Activated naive CD8-positive, alpha-beta T cell treated with anti-CD3 and anti-CD28 coated beads, Interleukin-2, amount 10 ng/mL, durations not matched to agents 7 days and 5 days (primary cell): ENCODE results near the gene SARM1. TPM values are rescaled to one million over a fixed set of nuclear protein-coding genes. Genes with fewer than 3 reads are reported as not detected.
A peak's percentile ranks its signal among the peaks of the same experiment; 100 is the strongest.

Source experiments
- ATAC-seq: fragments of 150-1000 bp; cut with Tn5 transposase; one replicate; pipeline ENCODE4 v1.10.0; 2021; ENCODE audit warnings: low read depth, moderate library complexity
- POLR2A ChIA-PET: fragments of 350-600 bp; sonication (Branson Sonifier 250); formaldehyde crosslinking; loops from one replicate; lab custom pipeline; 2021; ENCODE audit warnings: antibody characterized with exemption; lab: Charles Lee
- DNase-seq: peaks from one replicate; pipeline ENCODE4 v3.0.0; 2021
- H3K27ac Mint-ChIP-seq: one replicate; pipeline ENCODE4 v1.8.0; 2022; ENCODE audit warnings: mild to moderate bottlenecking, mixed read lengths
- H3K27me3 Mint-ChIP-seq: one replicate; pipeline ENCODE4 v1.8.0; 2022; ENCODE audit warnings: mild to moderate bottlenecking, moderate library complexity, mixed read lengths
- H3K36me3 Mint-ChIP-seq: one replicate; pipeline ENCODE4 v1.8.0; 2021; ENCODE audit warnings: mild to moderate bottlenecking, mixed read lengths
- H3K4me1 Mint-ChIP-seq: one replicate; pipeline ENCODE4 v1.8.0; 2021; ENCODE audit warnings: mixed read lengths
- H3K4me3 Mint-ChIP-seq: one replicate; pipeline ENCODE4 v1.8.0; 2022; ENCODE audit warnings: mild to moderate bottlenecking, moderate library complexity, mixed read lengths
- H3K9me3 Mint-ChIP-seq: one replicate; pipeline ENCODE4 v1.8.0; 2021; ENCODE audit warnings: mixed read lengths
- total RNA-seq, 2 experiments: library from RNA; stranded (reverse); gene quantifications; one replicate each; pipeline ENCODE4 v1.2.3, GENCODE V29; 2021

The SARM1 gene
- total RNA-seq, 2 experiments from 2014 or later: 25.6 to 25.8 TPM

DNA sequence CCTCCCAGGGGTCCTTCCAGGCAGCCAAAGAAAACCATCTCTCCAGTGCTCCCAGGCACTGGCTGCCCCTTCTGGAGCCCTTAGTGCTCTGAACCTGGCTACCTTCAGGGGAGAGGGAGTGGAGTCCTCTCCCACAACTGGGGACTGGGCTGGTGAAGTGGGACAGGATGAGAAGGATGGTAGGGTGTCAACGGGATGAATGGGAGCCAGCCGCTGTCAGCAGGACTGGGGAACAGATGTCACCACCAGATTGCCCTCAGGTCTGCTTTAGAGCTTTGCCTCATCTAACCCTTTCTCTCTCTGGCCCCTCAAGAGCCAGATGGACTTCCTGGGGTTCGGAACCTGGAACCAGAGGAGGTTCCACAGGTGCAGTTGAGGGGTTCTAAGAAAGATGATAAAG is 6.0 kb upstream of the SARM1 start:
- ATAC-seq: no peak
- no peak overlapping the region for H3K4me3 Mint-ChIP-seq

DNA sequence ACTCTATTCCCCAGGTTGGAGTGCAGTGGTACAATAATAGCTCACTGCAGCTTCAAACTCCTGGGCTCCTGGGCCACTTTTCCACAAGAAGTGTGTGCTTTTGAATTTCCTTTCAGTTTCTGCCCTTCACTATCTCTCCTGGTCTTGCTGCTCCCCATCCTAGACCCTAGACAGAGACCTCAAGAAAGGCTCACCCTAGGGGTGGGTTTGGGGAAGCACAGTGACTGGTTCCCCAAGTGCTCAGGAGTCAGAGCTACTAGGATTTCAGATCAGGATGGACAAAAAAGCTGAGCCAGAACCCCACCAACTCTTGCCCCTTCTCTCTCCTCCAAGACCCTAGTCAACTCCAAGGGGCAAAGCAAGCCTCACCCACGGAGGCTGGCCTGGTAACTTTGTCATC is 4.9 kb upstream of the SARM1 start:
- ATAC-seq (no peak), DNase-seq (no peak)
- Mint-ChIP-seq H3K4me1 (peaks cover 3% of the 10 kb centered on the region), H3K27me3 (no peaks in the 10 kb centered on the region), H3K4me3 (no peak overlapping the region), H3K9me3 (no peaks in the 10 kb centered on the region), H3K27ac (no peak overlapping the region), H3K36me3 (no peaks in the 10 kb centered on the region)
- POLR2A ChIA-PET: interaction anchor here (0.9 to 2.5 kb wide), 2 partner anchors 9 to 31 kb away, joined by 4 to 9 read pairs; partner anchors contain the start of genes POLDIP2 and TNFAIP1

More for the DNA sequence above, 6.0 kb upstream of the SARM1 start:
- no peak for DNase-seq
- Mint-ChIP-seq H3K9me3 (no peaks in the 10 kb centered on the region), H3K27me3 (no peaks in the 10 kb centered on the region), H3K36me3 (no peaks in the 10 kb centered on the region), H3K27ac (no peak overlapping the region), H3K4me1 (no peaks in the 10 kb centered on the region)
- POLR2A ChIA-PET: interaction anchor here (0.6 to 2.5 kb wide), 2 partner anchors 8 to 73 kb away, joined by 3 to 9 read pairs; partner anchors contain the start of gene POLDIP2

DNA sequence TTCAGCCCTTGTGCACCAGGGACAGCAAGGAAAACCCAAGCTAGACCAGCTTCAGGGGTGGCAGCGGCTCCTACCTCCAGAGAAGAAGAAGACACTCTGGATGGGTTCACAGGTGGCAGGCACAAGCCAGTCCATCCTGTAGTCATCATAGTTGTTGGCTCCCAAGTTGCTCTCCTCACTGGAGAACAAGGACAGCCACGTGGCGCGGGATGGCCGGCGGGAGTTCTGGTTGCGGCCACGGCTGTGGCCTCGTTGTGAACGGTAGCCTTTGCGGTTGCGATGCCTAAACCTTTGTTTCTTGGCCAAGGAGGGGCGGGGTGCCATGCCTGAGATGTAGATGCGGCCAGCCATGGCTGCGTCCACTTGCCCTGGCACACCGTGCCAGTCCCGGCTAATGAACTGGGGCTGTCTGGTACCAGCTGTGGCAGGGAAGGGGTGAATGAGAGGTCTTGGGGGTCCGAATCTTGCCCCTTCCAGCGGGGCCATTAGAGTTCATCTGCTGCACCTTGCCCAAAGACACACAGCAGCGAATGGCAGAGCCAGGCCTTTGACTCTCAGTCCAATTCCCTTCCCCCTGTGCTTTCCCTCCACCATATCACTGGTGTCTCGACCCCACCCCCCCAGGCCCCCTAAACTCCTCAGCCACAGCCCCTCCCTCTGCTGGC is 3.7 kb upstream of the SARM1 start:
- no peaks in the 10 kb centered on the region for H3K9me3 Mint-ChIP-seq
- H3K27ac Mint-ChIP-seq: no peak overlapping the region
- H3K27me3 Mint-ChIP-seq: no peaks in the 10 kb centered on the region
- no peak for DNase-seq
- POLR2A ChIA-PET: interaction anchor here (1.2 to 2.5 kb wide), 2 partner anchors 10 kb away, joined by 3 to 9 read pairs; partner anchors contain the start of gene POLDIP2
- H3K36me3 Mint-ChIP-seq: no peaks in the 10 kb centered on the region
- no peak for ATAC-seq
- peaks cover 8% of the 10 kb centered on the region for H3K4me1 Mint-ChIP-seq
- no peak overlapping the region for H3K4me3 Mint-ChIP-seq

DNA sequence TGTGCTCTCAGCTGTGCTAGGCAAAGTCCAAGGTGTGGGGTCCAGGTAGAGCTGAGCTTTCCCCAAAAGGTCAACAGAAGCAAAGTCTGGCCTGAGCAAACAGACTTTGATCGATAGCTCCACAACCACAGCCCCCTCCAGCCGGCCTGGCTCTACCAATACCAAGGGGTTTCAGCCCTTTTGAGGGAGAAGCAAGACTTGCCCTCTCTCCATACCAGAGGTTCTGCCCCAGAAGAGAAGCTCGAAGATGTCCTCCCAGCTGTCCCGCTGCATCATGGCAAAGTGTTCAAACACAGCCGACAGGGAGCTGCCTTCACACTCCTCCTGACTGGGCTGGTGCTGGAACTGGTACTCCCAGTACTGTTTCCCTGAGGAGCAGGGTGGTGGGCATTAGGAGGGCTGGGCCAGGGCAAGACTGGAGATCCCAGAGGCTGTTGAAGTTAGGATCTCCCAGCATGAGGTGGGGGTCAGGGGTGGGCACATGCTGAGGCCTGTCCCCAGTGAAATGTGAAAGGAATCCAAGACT is 3.1 kb upstream of the SARM1 start:
- Mint-ChIP-seq H3K27ac (no peak overlapping the region), H3K4me3 (no peak overlapping the region), H3K9me3 (no peaks in the 10 kb centered on the region), H3K27me3 (no peaks in the 10 kb centered on the region), H3K36me3 (no peaks in the 10 kb centered on the region), H3K4me1 (peaks cover 14% of the 10 kb centered on the region)
- POLR2A ChIA-PET: interaction anchor here (1.2 to 1.5 kb wide), 3 partner anchors 11 to 33 kb away, joined by 3 to 5 read pairs (median 4); partner anchors contain the start of genes IFT20 and TNFAIP1
- ATAC-seq (no peak), DNase-seq (no peak)

DNA sequence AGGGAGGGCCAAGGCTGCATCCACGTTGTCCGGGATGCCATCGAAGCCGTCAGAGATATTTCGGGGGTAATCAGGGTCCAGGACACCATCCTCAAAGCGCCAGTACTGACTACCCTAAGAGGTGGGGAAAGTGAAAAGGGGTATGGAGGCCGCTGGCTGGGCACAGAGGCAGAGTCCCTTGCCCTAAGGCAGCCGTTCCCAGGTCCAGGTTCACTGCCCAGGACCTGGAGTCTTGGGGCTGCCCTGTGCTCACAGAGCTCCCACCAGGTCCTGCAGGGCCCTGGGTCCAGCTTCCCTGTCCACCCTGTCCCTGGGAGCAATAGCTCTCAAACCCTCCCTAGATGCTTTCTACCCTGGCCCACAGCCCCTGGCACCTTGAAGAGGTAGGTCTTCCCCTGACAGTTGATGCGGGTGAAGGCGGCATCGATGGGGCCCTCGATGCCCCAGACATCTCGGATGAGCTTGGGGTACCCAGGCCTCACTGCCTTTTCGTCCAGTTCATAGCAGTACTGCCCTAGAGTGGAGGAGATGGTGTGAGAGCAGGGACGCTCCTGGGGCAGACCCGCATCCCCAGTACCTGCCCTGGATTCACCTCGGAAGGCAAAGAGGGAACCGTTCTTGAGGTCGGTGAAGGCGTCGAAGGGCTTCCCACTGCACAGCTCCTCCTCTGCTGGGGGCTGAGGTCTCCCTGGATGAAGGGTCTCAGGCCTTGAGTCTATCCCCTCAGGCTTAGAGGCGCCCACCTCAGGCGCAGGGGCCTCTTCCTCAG is 2.4 kb upstream of the SARM1 start:
- Mint-ChIP-seq H3K27me3 (no peaks in the 10 kb centered on the region), H3K27ac (no peak overlapping the region), H3K4me1 (peaks cover 18% of the 10 kb centered on the region), H3K36me3 (no peaks in the 10 kb centered on the region), H3K4me3 (no peak overlapping the region), H3K9me3 (no peaks in the 10 kb centered on the region)
- no peak for DNase-seq
- no peak for ATAC-seq
- POLR2A ChIA-PET: interaction anchor here (1.2 to 1.5 kb wide), 3 partner anchors 11 to 33 kb away, joined by 3 to 5 read pairs (median 4); partner anchors contain the start of genes IFT20 and TNFAIP1

DNA sequence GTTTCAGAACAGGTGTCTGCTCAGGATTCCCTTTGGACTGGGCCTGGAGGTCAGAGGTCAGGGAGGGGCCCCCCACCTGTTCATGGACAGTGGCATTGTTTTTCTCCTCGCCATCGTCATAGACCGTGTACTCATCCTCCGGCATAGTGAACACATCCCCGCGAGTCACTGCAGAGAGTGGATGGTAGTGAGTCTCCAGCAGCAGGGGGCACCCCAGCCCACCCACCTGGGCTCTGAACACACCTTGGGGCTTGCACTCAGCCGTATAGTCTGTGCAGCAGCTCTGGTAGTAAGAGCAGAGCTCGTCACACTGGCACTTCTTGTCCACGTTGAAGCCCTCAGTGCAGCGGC is 1.8 kb upstream of the SARM1 start:
- no peaks in the 10 kb centered on the region for H3K36me3 Mint-ChIP-seq
- no peaks in the 10 kb centered on the region for H3K9me3 Mint-ChIP-seq
- no peaks in the 10 kb centered on the region for H3K27me3 Mint-ChIP-seq
- POLR2A ChIA-PET: interaction anchor here (1.5 to 3.0 kb wide), 2 partner anchors 12 to 15 kb away, joined by 4 to 16 read pairs; partner anchors contain the start of gene POLDIP2
- no peak for DNase-seq
- H3K27ac Mint-ChIP-seq: no peak overlapping the region
- no peak for ATAC-seq
- H3K4me3 Mint-ChIP-seq: no peak overlapping the region
- H3K4me1 Mint-ChIP-seq: peaks cover 18% of the 10 kb centered on the region

DNA sequence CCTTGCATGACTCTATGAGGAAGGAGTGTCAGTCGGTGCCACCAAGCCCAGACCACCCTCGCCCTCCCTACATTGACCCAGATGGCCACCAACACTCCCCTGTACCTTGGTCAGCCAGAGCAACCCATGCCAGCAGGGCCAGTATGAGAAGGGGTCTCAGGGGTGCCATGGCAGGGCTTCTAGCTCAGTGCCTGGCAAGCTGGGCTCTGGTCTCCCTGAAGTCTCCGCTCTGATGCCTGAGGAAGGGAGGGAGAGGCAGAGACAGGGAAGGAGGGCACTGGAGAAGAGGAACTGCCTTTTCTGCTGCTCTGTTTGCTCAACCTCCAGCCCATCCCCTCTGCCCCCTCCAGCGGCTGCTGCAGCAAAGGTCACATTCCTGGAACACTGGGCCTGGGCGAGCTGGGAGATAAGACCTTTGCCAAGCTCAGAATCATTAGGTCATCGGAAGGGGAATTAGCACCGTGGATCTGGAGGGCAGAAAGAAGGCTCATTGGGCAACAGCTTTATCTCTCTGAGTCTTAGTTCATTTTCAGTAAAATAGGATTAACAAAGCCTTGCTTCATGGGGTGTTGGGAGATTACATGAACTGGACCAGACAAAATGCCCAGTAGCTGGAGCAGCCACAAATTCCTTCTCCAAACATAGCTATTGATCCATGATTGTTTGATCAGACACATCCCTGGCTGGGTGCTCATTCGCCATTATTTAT is 1.3 kb upstream of the SARM1 start, which contains the start of gene VTN:
TSS of gene VTN (minus strand) at position 273 of the 709 bp plus-strand sequence. CDS start at position 169, 104 bp downstream.
- POLR2A ChIA-PET: interaction anchor here (0.8 to 3.4 kb wide), 3 partner anchors 13 to 35 kb away, joined by 3 to 19 read pairs (median 16); partner anchors contain the start of genes IFT20, POLDIP2 and TNFAIP1
- no peaks in the 10 kb centered on the region for H3K27me3 Mint-ChIP-seq

DNA sequence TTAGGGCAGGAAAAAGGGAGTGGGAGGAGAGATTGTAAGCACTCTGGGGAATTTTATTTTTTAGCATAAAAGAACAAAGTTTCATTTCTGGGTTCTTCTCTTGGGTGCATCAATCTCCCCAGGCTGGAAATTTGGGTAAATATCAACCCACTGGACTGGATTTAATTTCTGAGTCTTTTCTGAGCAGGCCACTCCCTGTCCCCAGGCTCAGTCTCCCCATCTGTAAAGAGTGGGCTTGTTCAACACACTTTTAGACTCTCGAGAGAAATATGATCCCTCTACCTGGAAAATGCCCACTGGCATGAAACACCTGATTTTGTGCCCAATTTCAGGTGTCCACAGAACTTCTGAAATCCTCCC is 770 bp upstream of the SARM1 start:
- H3K36me3 Mint-ChIP-seq: no peaks in the 10 kb centered on the region
- peaks cover 18% of the 10 kb centered on the region for H3K4me1 Mint-ChIP-seq
- peak overlapping the region; percentile 88 for H3K27ac Mint-ChIP-seq
- H3K27me3 Mint-ChIP-seq: no peaks in the 10 kb centered on the region
- H3K4me3 Mint-ChIP-seq: peak overlapping the region; percentile 94
- ATAC-seq (no peak), DNase-seq (no peak)
- no peaks in the 10 kb centered on the region for H3K9me3 Mint-ChIP-seq
- POLR2A ChIA-PET: interaction anchor here (0.8 to 3.4 kb wide), 3 partner anchors 13 to 35 kb away, joined by 3 to 19 read pairs (median 16); partner anchors contain the start of genes IFT20, POLDIP2 and TNFAIP1

More for the DNA sequence above, 1.3 kb upstream of the SARM1 start, which contains the start of gene VTN:
- peaks cover 18% of the 10 kb centered on the region for H3K4me1 Mint-ChIP-seq
- peak within 1 kb of the TSS; percentile 94 for H3K4me3 Mint-ChIP-seq
- ATAC-seq (no peak), DNase-seq (no peak)
- no peaks in the 10 kb centered on the region for H3K36me3 Mint-ChIP-seq
- H3K27ac Mint-ChIP-seq: peak within 1 kb of the TSS; percentile 88
- no peaks in the 10 kb centered on the region for H3K9me3 Mint-ChIP-seq

DNA sequence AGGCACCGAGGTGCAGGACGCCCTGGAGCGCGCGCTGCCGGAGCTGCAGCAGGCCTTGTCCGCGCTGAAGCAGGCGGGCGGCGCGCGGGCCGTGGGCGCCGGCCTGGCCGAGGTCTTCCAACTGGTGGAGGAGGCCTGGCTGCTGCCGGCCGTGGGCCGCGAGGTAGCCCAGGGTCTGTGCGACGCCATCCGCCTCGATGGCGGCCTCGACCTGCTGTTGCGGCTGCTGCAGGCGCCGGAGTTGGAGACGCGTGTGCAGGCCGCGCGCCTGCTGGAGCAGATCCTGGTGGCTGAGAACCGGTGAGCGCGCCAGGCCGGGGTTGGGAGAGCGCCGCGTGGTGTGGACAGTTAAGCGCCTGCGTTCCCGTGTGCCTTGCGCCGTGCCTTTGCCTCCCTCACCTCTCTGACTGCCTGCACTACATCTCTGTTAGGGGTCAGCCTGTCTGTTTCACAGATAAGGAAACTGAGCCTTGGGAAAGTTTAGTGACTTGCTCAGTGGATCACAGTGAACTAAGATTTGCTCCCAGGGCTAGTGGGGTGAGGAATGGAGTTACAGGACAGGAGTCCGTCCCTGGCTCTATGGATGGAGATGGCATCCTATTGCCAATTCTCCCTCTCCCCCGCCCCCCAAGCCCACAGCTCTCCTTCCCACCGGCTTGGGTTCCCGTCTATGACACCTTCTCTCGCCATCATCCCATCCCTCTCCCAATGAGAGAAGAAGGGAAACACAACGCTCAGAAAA is 880 bp downstream of the SARM1 start:
- peak overlapping the region; percentile 42 for H3K27ac Mint-ChIP-seq
- H3K4me1 Mint-ChIP-seq: peaks cover 18% of the 10 kb centered on the region
- peak overlapping the region; percentile 81 for H3K4me3 Mint-ChIP-seq
- POLR2A ChIA-PET: interaction anchor here (0.5 to 3.4 kb wide), 3 partner anchors 12 to 370 kb away, joined by 5 to 19 read pairs (median 16); partner anchors contain the start of gene POLDIP2
- DNase-seq (no peak), ATAC-seq (peak; percentile 5)
- H3K27me3 Mint-ChIP-seq: no peaks in the 10 kb centered on the region
- H3K9me3 Mint-ChIP-seq: no peaks in the 10 kb centered on the region
- H3K36me3 Mint-ChIP-seq: no peaks in the 10 kb centered on the region

DNA sequence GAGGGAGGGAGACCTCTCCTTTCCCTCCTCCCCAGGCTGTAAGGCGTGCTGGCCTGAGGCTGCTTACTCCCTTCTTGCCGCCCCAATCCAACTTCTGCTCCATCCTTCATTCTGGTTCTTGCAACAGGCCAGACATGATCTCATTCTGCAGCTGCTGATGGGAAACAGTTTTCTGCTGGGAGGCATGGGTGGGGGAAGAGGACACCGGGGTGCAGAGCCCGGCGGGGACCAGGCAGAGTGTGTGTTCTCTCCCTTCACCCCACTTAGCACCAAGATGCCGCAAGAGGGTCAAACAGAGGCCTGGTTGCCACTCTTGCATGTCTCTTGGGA is 1.4 kb downstream of the SARM1 start:
- Mint-ChIP-seq H3K4me1 (peaks cover 18% of the 10 kb centered on the region), H3K4me3 (peak overlapping the region; percentile 81), H3K9me3 (no peaks in the 10 kb centered on the region), H3K36me3 (no peaks in the 10 kb centered on the region), H3K27ac (peak overlapping the region; percentile 42), H3K27me3 (no peaks in the 10 kb centered on the region)
- ATAC-seq (no peak), DNase-seq (no peak)
- POLR2A ChIA-PET: interaction anchor here (1.0 to 3.4 kb wide), 2 partner anchors 12 to 15 kb away, joined by 3 to 19 read pairs; partner anchors contain the start of gene POLDIP2

DNA sequence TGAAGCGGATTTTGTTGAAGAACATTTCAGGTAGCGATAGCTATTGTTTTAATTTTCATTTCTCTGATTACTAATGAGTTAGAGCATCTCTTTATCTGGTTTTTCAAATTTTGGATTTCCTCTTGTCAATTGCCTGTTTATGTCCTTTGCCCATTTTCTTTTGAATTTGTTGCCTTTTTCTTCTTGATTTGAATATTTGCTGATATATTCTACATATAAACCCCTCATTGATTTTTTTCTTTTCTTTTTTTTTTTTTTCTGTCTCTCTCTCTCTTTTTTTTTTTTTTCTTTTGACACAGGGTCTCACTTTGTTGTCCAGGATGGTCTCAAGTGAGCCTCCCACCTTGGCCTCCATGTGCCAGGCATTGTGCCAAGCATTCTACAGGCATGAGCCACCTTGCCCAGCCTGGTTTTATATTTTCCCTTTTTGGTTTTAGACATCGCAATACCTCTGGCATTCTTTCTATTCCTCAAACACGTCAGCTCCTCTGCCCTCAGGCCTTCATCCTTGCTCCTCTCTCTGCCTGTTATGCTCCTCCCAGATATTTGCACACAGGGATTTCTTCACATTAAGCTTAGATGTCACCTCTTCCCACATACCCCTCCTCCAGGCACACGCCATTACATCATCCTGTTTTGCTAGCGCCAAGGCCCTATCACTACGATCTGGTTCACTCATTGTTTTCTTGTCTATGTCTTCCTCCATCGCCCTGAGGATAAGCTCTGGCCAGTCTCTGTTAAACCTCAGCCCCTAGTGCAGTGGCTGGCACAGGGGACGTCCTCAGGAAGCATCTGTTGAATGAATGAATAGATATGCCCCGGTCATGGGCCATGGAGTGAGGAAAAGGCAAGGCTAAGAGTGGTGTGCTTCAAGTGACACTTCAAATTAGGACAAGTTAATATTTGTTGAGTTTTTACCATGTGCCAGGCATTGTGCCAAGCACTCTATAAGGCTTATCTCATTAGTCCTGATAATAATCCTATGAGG is 8.6 kb downstream of the SARM1 start:
- DNase-seq (no peak), ATAC-seq (no peak)
- H3K27me3 Mint-ChIP-seq: no peaks in the 10 kb centered on the region
- H3K4me3 Mint-ChIP-seq: no peak overlapping the region
- H3K9me3 Mint-ChIP-seq: no peaks in the 10 kb centered on the region
- peaks cover 12% of the 10 kb centered on the region for H3K36me3 Mint-ChIP-seq
- peaks cover 18% of the 10 kb centered on the region for H3K4me1 Mint-ChIP-seq
- H3K27ac Mint-ChIP-seq: no peak overlapping the region
- POLR2A ChIA-PET: no interaction called here
